ENCODE results near the gene SMIM24. TPM values are rescaled to one million over a fixed set of nuclear protein-coding genes. Genes with fewer than 3 reads are reported as not detected.

Gene SMIM24
- total RNA-seq: not detected in 2 replicates

DNA sequence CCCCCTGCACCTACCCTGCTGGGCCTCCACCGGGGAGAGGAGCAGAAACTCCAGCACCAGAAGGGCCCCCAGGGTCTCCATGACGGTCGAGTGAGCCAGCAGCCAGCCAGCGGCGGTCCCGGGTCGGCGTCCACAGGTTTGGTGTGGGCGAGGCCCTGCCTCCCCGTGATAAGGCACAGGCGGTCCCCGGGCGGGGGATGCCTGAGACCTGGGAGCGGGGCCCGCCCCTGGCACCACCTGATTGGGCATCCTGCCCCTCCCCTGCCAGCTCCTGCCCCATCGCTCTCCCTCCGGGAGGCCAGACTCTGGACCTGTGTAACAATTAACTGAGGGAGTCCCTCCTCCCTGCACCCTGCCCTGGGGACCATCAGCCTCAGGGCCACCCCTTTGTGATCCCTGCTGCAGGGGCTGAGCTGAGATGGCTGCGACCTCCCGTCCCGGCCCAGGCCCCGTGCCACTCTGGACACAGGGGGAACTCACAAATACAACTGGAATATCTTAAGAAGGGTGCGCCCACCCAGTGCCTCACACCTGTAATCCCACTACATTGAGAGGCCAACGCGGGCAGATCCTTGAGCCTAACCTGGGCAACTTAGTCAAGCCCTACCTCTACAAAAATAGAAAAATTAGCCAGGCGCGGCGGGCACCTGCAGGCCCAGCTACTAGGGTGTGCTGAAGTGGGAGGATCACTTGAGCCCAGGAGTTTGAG lies at the start of gene SMIM24:
SMIM24 (minus strand) TSS at position 143 of the 709 bp plus-strand sequence; CDS start at position 81, 62 bp downstream.

GRCh38 chr19:3505598-3506383 lies 25.5 kb upstream of the SMIM24 start, which contains the start of gene FZR1:
FZR1 (plus strand) TSS chr19:3506311; CDS start chr19:3522990, 16,679 bp downstream.

GRCh38 chr19:3500429-3501101 lies 20.2 kb upstream of the SMIM24 start, which contains the start of gene DOHH:
DOHH (minus strand) TSS chr19:3500674; CDS start chr19:3496814, 3,860 bp downstream.

GRCh38 chr19:3483226-3483628 lies 2.9 kb upstream of the SMIM24 start, which contains the start of gene SMIM44:
SMIM44 (minus strand) TSS chr19:3483441; CDS start chr19:3483403, 38 bp downstream.

Other genes with a start within 250 kb of the SMIM24 start
- 38.3 and 102 TPM in 2 replicates for gene NFIC, start 113.9 kb downstream of the SMIM24 start, total RNA-seq
- not detected in 2 replicates for gene SMIM44, start 2.9 kb upstream of the SMIM24 start, total RNA-seq
- gene DOHH, start 20.1 kb upstream of the SMIM24 start, total RNA-seq: 8.0 and 11.7 TPM in 2 replicates
- gene FZR1, start 25.8 kb upstream of the SMIM24 start, total RNA-seq: 29.7 and 51.3 TPM in 2 replicates
- not detected in 2 replicates for gene TEKTIP1, start 58.6 kb upstream of the SMIM24 start, total RNA-seq
- gene MFSD12, start 77.1 kb upstream of the SMIM24 start, total RNA-seq: 117 and 155 TPM in 2 replicates
- 55.8 and 65.8 TPM in 2 replicates for gene HMG20B, start 92.4 kb upstream of the SMIM24 start, total RNA-seq
- under 0.01 TPM in 1 of 2 replicates, not detected in the other for gene GIPC3, start 105.0 kb upstream of the SMIM24 start, total RNA-seq
- gene TBXA2R, start 126.3 kb upstream of the SMIM24 start, total RNA-seq: 0.89 and 2.2 TPM in 2 replicates
- gene CACTIN, start 146.3 kb upstream of the SMIM24 start, total RNA-seq: 20.2 and 32.9 TPM in 2 replicates
- gene PIP5K1C, start 219.9 kb upstream of the SMIM24 start, total RNA-seq: 38.9 and 62.7 TPM in 2 replicates
- gene TJP3, start 227.9 kb upstream of the SMIM24 start, total RNA-seq: not detected in 2 replicates